Ishikawa (cell line): ENCODE data around the gene FGD1.

Experiments used
- CEBPB ChIP-seq: IDR thresholded peaks from 2 replicates; pipeline ENCODE4 v1.6.1; 2012
- CREB1 ChIP-seq: IDR thresholded peaks from 2 replicates; pipeline ENCODE4 v1.6.1; 2012; ENCODE audit warnings: low read depth
- EGR1 ChIP-seq: IDR thresholded peaks from 2 replicates; pipeline ENCODE4 v1.6.1; 2012
- EP300 ChIP-seq: IDR thresholded peaks from 2 replicates; pipeline ENCODE4 v1.6.1; 2012; ENCODE audit warnings: borderline replicate concordance
- FOXM1 ChIP-seq: IDR thresholded peaks from 2 replicates; pipeline ENCODE4 v1.6.1; 2012; ENCODE audit warnings: low read depth, borderline replicate concordance
- NFIC ChIP-seq: IDR thresholded peaks from 2 replicates; pipeline ENCODE4 v1.6.1; 2012
- RAD21 ChIP-seq: IDR thresholded peaks from 2 replicates; pipeline ENCODE4 v1.6.1; 2012; ENCODE audit warnings: low read depth
- REST ChIP-seq: IDR thresholded peaks from 2 replicates; pipeline ENCODE4 v1.6.1; 2012; ENCODE audit warnings: low read depth, mild to moderate bottlenecking
- TAF1 ChIP-seq: IDR thresholded peaks from 2 replicates; pipeline ENCODE4 v1.6.1; 2012; ENCODE audit warnings: low read depth, mild to moderate bottlenecking
- TCF12 ChIP-seq: IDR thresholded peaks from 2 replicates; pipeline ENCODE4 v1.6.1; 2012; ENCODE audit warnings: low read depth
- TEAD4 ChIP-seq: IDR thresholded peaks from 2 replicates; pipeline ENCODE4 v1.6.1; 2012
- YY1 ChIP-seq: IDR thresholded peaks from 2 replicates; pipeline ENCODE4 v1.6.1; 2012; ENCODE audit warnings: low read depth
- ZBTB7A ChIP-seq: IDR thresholded peaks from 2 replicates; pipeline ENCODE4 v1.6.1; 2012; ENCODE audit warnings: low read depth
- TF ChIP-seq, protein P1 (sequence below): IDR thresholded peaks from 2 replicates; pipeline ENCODE4 v1.6.1; 2012
- TF ChIP-seq, protein P2 (sequence below): IDR thresholded peaks from 2 replicates; pipeline ENCODE4 v1.6.1; 2012

Gene FGD1

GRCh38 chrX:54447461-54447860 lies 48.6 kb downstream of the FGD1 start:
- TF ChIP-seq EGR1, result no peak
- TF ChIP-seq CEBPB, result no peak
- TF ChIP-seq RAD21, result no peak
- no peak for TF ChIP-seq FOXM1
- TF ChIP-seq, protein P1, sequence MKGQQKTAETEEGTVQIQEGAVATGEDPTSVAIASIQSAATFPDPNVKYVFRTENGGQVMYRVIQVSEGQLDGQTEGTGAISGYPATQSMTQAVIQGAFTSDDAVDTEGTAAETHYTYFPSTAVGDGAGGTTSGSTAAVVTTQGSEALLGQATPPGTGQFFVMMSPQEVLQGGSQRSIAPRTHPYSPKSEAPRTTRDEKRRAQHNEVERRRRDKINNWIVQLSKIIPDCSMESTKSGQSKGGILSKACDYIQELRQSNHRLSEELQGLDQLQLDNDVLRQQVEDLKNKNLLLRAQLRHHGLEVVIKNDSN, result no peak
- TF ChIP-seq NFIC, result no peak

GRCh38 chrX:54446084-54446483 lies 50.0 kb downstream of the FGD1 start:
- TF ChIP-seq RAD21, result no peak
- TF ChIP-seq EP300, result no peak
- no peak for TF ChIP-seq EGR1
- TF ChIP-seq TCF12, result no peak
- TF ChIP-seq, protein P2, sequence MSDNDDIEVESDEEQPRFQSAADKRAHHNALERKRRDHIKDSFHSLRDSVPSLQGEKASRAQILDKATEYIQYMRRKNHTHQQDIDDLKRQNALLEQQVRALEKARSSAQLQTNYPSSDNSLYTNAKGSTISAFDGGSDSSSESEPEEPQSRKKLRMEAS, result no peak
- no peak for TF ChIP-seq YY1

DNA sequence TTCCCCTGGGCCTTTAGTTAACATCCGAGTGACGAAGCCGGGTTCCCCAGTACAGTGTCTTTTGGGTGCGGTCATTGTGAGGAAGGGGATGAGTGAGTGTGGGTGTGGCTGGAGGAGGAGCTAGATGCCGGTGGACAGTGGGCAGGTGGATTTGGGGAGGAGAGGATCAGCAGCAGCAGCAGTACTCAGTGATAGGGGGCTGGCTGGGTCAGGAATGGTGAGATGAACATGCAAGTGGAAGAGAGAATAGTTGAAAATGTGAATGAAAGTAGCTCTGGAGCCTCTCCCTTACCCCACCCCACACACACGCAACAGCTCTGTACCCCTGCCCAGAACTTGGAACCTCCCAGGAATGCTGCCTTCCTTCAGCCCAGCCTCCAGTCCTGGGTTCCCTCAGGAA lies 51.3 kb downstream of the FGD1 start:
- no peak for TF ChIP-seq ZBTB7A
- TF ChIP-seq, protein P1, result no peak
- TF ChIP-seq YY1, result no peak
- no peak for TF ChIP-seq CEBPB
- TF ChIP-seq FOXM1, result no peak
- TF ChIP-seq EP300, result no peak
- no peak for TF ChIP-seq TCF12
- TF ChIP-seq EGR1, result no peak
- TF ChIP-seq, protein P2, result no peak
- no peak for TF ChIP-seq CREB1
- no peak for TF ChIP-seq NFIC
- no peak for TF ChIP-seq TAF1
- no peak for TF ChIP-seq REST
- no peak for TF ChIP-seq TEAD4
- no peak for TF ChIP-seq RAD21

DNA sequence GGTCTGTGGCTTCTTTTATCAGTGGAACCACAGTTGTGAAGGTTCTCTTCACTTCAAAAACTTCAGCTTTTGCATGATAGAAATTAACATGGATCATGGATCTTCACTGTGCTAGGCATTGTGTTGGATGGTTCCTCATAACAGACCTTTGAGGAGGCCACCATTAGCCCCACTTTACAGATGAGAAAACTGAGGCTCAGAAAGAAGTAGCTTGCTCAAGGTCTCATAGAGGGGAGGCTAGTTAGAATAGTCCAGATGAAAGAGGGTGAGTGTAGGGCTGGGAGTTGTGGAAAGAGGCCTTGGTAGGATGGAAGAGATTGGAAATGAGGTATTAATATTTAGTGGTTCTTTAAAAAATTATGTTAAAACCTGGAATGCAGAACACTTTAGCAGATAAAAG lies 53.2 kb downstream of the FGD1 start:
- TF ChIP-seq FOXM1 (no peak), TCF12 (no peak), CEBPB (no peak), NFIC (no peak), RAD21 (no peak), EP300 (no peak), CREB1 (no peak), EGR1 (no peak), YY1 (no peak), REST (no peak), TEAD4 (no peak), ZBTB7A (no peak), TAF1 (no peak)
- TF ChIP-seq, protein P1, result no peak
- TF ChIP-seq, protein P2, result no peak

DNA sequence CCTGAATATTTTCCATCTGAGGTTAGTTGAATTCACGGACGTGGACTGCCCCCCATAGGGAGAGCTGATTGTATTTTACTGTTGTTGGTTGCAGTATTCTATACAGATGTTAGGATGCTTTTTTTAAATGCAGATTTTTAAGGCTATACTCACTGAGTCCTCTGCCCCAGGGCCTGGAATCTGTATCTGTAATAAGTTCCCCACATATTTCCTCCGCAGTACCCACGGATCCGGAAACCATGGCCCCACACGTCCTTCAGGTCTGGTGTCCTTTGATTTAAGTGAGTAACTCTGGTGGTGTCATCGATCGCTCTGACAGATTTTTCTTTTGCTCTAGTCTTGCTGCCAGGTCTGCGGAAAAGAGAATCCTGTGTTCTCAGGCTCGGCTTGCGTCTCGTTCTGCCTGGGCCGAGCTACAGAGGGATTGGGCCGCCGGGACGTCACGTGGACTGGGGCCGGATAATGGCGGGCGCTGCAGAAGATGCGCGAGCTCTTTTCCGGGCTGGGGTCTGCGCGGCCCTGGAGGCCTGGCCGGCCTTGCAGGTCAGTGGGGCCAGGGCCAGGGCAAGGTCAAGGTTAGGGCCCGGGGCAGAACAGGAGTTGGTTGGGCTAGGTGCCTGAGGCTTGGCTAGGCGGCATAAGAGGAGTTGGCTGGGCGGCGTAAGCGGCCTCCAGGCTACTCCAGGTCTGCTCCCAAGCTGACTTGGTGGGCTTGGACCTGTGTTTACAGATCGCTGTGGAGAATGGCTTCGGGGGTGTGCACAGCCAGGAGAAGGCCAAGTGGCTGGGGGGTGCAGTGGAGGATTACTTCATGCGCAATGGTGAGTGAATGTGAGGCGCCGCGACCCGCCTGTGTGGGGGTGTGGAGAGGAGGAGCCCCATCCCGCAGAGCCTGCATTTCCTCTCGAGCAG lies 55.8 kb downstream of the FGD1 start, which contains the start of gene TSR2:
TSS of gene TSR2 (plus strand) at position 445 of the 912 bp plus-strand sequence. CDS start at position 463, 18 bp downstream.
- TF ChIP-seq NFIC (no peak), REST (no peak), CEBPB (no peak), CREB1 (no peak), TCF12 (no peak), ZBTB7A (no peak), EP300 (no peak), RAD21 (peak; percentile 35; the same call in 1 of the 2 replicates), FOXM1 (no peak), EGR1 (no peak), YY1 (peak; percentile 94), TEAD4 (no peak), TAF1 (peak; percentile 75)
- TF ChIP-seq, protein P1, result peak; percentile 96
- TF ChIP-seq, protein P2, result peak; percentile 37; the same call in 1 of the 2 replicates
